Muscle layer of colon (tissue), 2 donors: Measurements from ENCODE around the gene DIRAS2.

Experiments used
- H3K27ac ChIP-seq: one replicate; pipeline ENCODE4 v1.7.0; 2013; ENCODE audit warnings: low read depth, mild to moderate bottlenecking, low read length, moderate library complexity
- H3K27me3 ChIP-seq, 2 donors: one replicate each; pipeline ENCODE4 v1.7.0; 2013; ENCODE audit warnings: low read length in 2 of 2, mild to moderate bottlenecking in 2 of 2; ENCODE audit not compliant: insufficient read depth in 2 of 2, control insufficient read depth in 1 of 2
- H3K36me3 ChIP-seq: one replicate; pipeline ENCODE4 v1.7.0; 2013; ENCODE audit warnings: mild to moderate bottlenecking, low read length; ENCODE audit not compliant: insufficient read depth
- H3K4me1 ChIP-seq: one replicate; pipeline ENCODE4 v1.7.0; 2013; ENCODE audit warnings: mild to moderate bottlenecking, low read length; ENCODE audit not compliant: insufficient read depth
- H3K4me3 ChIP-seq, 2 donors: one replicate each; pipeline ENCODE4 v1.7.0; 2013; ENCODE audit warnings: low read length in 2 of 2, low read depth in 1 of 2, mild to moderate bottlenecking in 1 of 2, moderate library complexity in 1 of 2
- H3K9ac ChIP-seq: one replicate; pipeline ENCODE4 v1.7.0; 2013; ENCODE audit warnings: low read length
- H3K9me3 ChIP-seq: one replicate; pipeline ENCODE4 v1.7.0; 2013; ENCODE audit warnings: mild to moderate bottlenecking, low read length
- donor health status: abdominal sarcoma.
- donor health status: Adenocarcinoma of cecum.

DIRAS2 gene

DNA sequence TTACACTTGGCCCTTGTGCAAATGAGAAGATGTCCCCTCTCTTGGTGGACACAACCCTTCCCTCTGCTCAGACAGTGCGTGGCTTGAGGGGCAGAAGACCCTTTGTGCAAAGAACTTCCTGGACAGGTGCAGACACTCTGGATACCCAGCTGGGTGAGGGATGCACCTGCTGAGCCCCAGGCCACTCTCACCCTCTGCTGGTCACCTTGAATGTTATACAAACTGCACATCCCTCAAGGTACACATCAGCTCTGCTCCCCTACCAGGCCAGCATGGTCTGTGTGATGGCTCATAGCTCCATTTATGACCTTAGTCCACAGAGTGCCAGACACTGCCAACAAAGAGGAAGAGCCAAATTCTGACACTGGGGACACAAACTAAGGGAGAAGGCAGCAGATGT, 3.1 kb upstream of the DIRAS2 start:
- H3K9ac ChIP-seq, result no peak overlapping the region
- H3K9me3 ChIP-seq, result no peaks in the 10 kb centered on the region
- no peak overlapping the region for H3K4me3 ChIP-seq
- peaks cover 7 to 10% of the 10 kb centered on the region in 2 donors for H3K27me3 ChIP-seq
- H3K36me3 ChIP-seq, result no peaks in the 10 kb centered on the region
- H3K27ac ChIP-seq, result no peak overlapping the region
- H3K4me1 ChIP-seq, result peaks cover 4% of the 10 kb centered on the region

DNA sequence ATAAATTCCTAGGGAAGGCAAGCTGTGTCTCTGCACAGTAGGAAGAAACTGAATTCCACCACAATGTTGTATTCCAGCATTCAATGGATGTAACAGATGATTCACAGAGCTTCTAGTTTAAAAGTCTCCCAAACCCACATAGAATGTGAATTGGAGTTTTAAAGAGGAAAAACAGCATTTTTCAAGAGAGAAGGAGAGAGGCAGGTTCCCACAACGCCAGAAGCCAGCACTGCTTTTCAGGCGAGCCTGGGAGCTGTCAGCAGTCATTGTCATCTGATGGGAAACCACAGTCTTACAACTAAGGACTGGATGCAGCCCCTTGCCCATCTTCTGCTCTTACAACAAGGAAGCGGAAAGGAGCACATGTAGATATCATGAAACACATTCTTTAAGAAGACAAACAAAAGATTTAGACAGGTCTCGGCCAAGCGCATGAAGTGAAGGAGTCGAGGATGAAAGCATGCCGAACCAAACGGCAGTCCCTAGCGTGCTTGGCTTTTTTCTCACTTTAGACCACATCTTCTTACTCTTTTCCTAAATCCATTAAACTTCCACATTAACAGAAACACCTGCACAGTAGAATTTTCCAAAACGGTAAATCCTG, 638 bp downstream of the DIRAS2 start:
- Histone ChIP-seq H3K9me3 (no peaks in the 10 kb centered on the region), H3K36me3 (no peaks in the 10 kb centered on the region), H3K4me1 (peaks cover 4% of the 10 kb centered on the region), H3K4me3 (no peak overlapping the region), H3K27me3 (peaks cover 7 to 10% of the 10 kb centered on the region in 2 donors), H3K9ac (no peak overlapping the region), H3K27ac (no peak overlapping the region)

DNA sequence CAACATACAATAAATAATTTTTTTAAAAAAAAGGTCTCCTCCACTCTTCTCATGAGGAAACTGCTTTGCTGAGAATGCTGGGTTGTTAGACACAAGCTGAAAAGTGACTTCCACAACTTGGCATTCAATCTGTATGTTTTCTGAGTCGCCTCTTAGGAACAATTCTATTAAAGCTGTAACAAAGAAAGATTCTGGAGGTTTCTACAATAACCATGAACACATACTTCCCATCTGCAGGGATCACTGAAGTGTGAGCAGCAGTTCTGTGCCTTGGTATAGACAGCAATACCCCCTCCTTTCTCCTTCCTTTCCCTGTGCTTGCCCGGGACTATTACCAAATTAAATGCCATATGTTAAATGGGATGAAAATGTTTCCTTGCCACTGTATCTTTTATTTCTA, 1.5 kb downstream of the DIRAS2 start:
- Histone ChIP-seq H3K9me3 (no peaks in the 10 kb centered on the region), H3K27ac (no peak overlapping the region), H3K36me3 (no peaks in the 10 kb centered on the region), H3K9ac (no peak overlapping the region), H3K27me3 (peaks cover 7 to 10% of the 10 kb centered on the region in 2 donors), H3K4me1 (peaks cover 4% of the 10 kb centered on the region), H3K4me3 (no peak overlapping the region)

DNA sequence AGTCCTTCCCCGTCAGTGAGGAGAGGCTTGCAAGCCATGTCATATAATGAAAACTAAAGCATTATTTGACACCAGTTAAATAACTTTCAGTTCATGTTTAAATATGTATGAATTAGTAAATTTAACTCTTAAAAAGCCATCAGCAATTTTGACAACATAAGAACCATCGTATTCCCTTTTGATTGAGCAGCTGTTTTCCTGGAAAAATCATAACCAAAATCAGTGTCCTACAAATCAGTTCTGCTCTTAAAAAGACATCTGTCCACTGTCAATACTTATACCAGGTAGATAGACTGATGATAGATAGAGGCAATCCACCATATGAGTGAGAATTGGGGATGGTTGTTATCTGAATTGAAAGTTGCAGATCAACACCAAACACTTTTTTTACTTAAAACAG, 2.3 kb downstream of the DIRAS2 start:
- Histone ChIP-seq H3K9me3 (no peaks in the 10 kb centered on the region), H3K27me3 (peaks cover 7 to 10% of the 10 kb centered on the region in 2 donors), H3K9ac (no peak overlapping the region), H3K36me3 (no peaks in the 10 kb centered on the region), H3K27ac (no peak overlapping the region), H3K4me3 (no peak overlapping the region), H3K4me1 (peaks cover 4% of the 10 kb centered on the region)

DNA sequence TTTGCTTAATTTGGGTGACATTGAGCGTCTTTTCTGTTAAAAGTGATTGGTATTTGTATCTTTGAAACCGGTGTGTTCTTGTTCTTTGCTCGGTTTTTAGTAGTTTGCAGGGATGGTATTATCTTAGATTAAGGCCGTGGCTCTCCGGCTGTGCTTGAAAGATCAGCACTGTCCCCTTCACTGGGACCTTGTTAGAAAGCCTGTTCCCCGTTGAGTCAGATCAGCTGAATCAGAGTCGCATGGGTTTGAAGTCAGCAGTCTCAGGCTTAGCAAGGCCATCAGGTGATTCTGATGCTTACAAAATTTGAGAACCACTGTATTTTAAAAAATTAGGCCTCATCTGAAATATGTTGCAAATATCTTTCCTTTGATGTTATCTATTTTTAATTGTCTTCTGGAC, 5.0 kb downstream of the DIRAS2 start:
- Histone ChIP-seq H3K9ac (no peak overlapping the region), H3K36me3 (no peaks in the 10 kb centered on the region), H3K4me3 (no peak overlapping the region), H3K9me3 (no peaks in the 10 kb centered on the region), H3K27ac (no peak overlapping the region), H3K27me3 (peaks cover 4 to 6% of the 10 kb centered on the region in 2 donors), H3K4me1 (peaks cover 4% of the 10 kb centered on the region)

DNA sequence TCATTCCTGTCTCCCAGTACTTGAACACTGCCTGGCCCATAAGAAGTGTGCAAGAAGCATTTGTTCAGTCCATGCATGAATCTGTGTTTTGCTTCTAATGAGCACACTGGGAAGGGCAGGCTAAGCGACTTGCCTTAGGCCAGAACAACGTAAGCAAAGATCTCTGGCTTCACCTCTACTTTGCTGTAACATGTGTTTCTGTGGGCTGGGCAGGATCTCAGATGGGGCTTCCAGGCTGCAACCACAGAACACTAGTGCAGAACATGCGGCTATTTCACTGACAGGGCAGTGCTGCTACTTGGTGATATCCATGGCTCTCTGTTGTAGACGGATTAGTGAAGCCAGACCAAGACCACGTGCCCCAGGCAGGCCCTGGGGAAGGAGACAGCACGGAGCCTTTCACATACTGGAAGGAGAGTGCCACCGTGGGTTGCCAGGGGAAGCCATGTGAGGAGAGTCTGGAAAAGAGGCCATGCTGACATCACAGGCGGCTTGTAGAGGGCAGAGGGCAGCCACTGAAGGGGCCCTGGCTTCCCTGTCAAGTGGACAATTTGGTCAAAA, 9.9 kb downstream of the DIRAS2 start:
- Histone ChIP-seq H3K27ac (no peak overlapping the region), H3K4me3 (no peak overlapping the region), H3K4me1 (no peaks in the 10 kb centered on the region), H3K36me3 (no peaks in the 10 kb centered on the region), H3K9me3 (no peaks in the 10 kb centered on the region), H3K27me3 (no peaks in the 10 kb centered on the region), H3K9ac (no peak overlapping the region)

DNA sequence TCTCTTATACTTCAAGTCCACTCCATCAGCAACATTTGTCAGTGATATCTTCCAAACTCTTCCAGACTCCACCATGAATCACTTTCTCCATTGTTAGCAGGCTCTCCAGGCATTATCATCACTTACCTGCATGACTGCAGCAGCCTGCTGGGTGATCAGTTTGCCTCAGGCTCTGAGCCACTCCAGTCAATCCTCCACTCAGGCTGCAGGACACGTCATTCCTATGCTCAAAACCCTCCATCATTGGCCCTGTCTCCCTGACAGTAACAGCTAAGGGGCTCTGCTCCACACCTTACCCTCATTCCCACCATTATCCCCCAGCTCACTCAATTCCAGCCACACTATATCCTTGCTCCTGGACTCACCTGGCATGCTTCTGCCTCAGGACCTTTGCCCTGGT, 10.7 kb downstream of the DIRAS2 start:
- no peaks in the 10 kb centered on the region for H3K27me3 ChIP-seq

DNA sequence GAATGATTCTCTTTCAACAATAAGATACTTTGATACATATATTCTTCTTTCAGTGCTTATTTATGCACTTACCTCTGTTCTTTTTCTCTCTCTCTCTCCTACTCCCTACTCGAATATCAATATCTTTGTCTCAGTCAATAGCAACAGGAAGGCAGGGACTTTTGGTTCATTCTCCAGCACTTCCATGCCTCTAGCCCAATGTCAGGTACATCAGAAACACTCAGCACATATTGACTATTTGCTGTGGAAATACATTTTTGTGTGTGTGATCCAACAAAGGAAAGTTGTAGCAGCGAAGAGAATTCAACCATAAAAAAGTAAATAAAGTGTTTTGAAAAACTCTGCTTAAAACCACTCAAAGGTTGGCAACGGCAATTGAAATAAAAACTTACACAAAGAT, 12.6 kb downstream of the DIRAS2 start:
- Histone ChIP-seq H3K4me3 (no peak overlapping the region), H3K27me3 (no peaks in the 10 kb centered on the region), H3K4me1 (no peaks in the 10 kb centered on the region), H3K36me3 (no peaks in the 10 kb centered on the region), H3K9ac (no peak overlapping the region), H3K9me3 (no peaks in the 10 kb centered on the region), H3K27ac (no peak overlapping the region)

More for the DNA sequence above, 10.7 kb downstream of the DIRAS2 start:
- Histone ChIP-seq H3K4me1 (no peaks in the 10 kb centered on the region), H3K36me3 (no peaks in the 10 kb centered on the region), H3K27ac (no peak overlapping the region), H3K9ac (no peak overlapping the region), H3K9me3 (no peaks in the 10 kb centered on the region), H3K4me3 (no peak overlapping the region)

DNA sequence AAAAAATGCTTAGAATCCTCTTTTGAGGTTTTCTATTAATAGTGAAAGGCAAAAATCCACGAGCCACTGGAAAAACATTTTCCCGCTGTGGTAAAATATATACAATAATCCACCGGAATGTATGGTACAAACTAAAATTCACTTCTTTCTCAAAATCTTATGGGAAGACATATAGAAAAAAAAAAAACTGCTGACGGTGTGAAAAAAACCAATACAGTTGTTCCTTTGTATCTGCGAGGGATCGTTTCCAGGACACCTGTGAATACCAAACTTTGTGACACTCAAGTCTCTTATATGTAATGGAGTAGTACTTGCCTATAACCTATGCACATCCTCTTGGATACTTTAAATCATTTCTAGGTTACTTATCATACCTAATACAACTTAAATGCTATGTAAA, 13.3 kb downstream of the DIRAS2 start:
- Histone ChIP-seq H3K27me3 (no peaks in the 10 kb centered on the region), H3K9ac (no peak overlapping the region), H3K9me3 (no peaks in the 10 kb centered on the region), H3K36me3 (no peaks in the 10 kb centered on the region), H3K27ac (no peak overlapping the region), H3K4me1 (no peaks in the 10 kb centered on the region), H3K4me3 (no peak overlapping the region)

DNA sequence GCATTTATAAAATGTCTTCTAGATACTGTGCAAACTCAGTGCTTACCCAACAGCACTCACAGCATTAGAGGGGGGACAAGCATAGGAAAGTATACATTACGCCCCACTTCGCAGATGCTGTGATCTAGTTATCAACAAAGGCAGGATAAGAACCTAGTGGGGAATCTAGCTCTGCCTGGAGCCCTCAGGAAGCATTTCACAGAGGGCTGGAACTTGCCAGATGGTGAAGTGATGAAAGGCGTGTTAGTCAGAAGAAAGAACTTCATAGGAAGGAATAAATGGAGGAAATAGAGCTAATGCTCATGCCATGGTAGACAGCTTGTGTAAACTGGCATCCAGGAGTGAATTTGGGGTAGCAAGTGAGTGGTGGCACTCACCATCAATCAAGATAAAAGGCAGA, 25.8 kb downstream of the DIRAS2 start:
- no peak overlapping the region for H3K9ac ChIP-seq
- H3K27ac ChIP-seq, result no peak overlapping the region
- H3K4me1 ChIP-seq, result no peaks in the 10 kb centered on the region
- no peaks in the 10 kb centered on the region for H3K27me3 ChIP-seq
- H3K36me3 ChIP-seq, result no peaks in the 10 kb centered on the region
- no peaks in the 10 kb centered on the region for H3K9me3 ChIP-seq
- no peak overlapping the region for H3K4me3 ChIP-seq

DNA sequence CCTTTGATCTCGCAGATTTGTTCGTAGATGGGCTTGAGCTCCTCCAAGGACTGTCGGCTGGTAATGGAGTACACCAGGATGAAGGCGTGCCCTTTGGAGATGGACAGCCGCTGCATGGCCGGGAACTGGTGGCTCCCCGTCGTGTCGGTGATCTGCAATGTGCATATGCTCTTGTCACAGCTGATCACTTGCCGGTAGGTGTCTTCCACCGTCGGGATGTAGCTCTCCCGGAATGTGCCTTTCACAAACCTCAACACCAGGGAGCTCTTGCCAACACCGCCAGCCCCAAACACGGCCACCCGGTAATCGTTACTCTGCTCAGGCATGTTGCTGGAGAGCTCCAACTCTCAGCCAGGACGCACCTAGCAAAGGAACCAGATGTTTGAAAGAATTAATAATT, 29.1 kb downstream of the DIRAS2 start:
- Histone ChIP-seq H3K27me3 (no peaks in the 10 kb centered on the region), H3K4me1 (no peaks in the 10 kb centered on the region), H3K9ac (no peak overlapping the region), H3K9me3 (no peaks in the 10 kb centered on the region), H3K27ac (no peak overlapping the region), H3K36me3 (no peaks in the 10 kb centered on the region), H3K4me3 (no peak overlapping the region)

DNA sequence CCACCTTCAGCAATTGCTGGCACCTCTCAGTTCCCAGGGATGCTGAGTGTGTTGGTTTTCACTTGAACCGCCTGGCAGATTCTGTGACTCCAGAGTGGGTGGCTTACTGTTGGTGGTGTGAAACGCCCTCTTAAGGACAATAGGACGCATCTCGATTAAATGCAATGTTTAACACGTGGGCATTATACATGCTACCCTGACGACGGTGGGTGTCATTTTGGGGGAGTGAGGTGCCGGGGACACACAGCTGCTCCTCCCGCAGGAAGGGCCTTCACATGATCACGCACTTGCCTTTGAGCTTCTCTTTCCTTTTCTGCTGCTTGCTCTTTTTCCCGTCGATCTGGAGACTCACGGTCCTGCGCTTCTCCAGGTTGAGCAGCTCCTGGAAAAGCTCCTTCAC, 29.7 kb downstream of the DIRAS2 start:
- no peaks in the 10 kb centered on the region for H3K27me3 ChIP-seq
- H3K27ac ChIP-seq, result no peak overlapping the region
- no peaks in the 10 kb centered on the region for H3K9me3 ChIP-seq
- no peak overlapping the region for H3K4me3 ChIP-seq
- H3K36me3 ChIP-seq, result no peaks in the 10 kb centered on the region
- H3K9ac ChIP-seq, result no peak overlapping the region
- no peaks in the 10 kb centered on the region for H3K4me1 ChIP-seq
